ENCODE measurements around the gene HOXC4.

GRCh38 chr12:54071942-54072341 is 18.3 kb downstream of the HOXC4 start:
- TF ChIP-seq CTCF (IDR thresholded peaks at IDR 0.05 in 4 of 5, conservative IDR thresholded peaks at IDR 0.05 in 1 of 5) (no peak), POLR2A (IDR thresholded peaks at IDR 0.05) (no peak)
